Measurements from ENCODE around the gene C11orf68.

DNA sequence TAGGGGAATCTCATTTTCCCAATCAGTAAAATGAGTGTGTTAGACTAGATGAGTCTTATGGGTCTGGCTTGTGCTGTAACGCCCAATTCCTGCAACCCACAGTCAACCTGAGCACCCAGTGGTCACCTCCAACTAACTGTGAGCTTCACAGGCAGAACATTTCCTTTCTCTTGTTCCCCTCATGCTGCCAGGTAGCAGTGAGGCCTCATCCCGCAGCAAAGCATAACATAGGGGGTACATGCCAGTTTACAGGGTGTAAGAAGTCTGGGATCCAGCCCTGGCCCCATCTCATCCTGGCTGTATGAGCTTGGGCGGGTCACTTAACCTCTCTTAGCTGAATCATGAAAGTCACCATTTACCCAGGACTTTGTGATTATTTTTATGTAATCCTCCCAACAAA is 50.0 kb downstream of the C11orf68 start:
- TF ChIP-seq, protein P1, sequence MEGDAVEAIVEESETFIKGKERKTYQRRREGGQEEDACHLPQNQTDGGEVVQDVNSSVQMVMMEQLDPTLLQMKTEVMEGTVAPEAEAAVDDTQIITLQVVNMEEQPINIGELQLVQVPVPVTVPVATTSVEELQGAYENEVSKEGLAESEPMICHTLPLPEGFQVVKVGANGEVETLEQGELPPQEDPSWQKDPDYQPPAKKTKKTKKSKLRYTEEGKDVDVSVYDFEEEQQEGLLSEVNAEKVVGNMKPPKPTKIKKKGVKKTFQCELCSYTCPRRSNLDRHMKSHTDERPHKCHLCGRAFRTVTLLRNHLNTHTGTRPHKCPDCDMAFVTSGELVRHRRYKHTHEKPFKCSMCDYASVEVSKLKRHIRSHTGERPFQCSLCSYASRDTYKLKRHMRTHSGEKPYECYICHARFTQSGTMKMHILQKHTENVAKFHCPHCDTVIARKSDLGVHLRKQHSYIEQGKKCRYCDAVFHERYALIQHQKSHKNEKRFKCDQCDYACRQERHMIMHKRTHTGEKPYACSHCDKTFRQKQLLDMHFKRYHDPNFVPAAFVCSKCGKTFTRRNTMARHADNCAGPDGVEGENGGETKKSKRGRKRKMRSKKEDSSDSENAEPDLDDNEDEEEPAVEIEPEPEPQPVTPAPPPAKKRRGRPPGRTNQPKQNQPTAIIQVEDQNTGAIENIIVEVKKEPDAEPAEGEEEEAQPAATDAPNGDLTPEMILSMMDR (IDR thresholded peaks at IDR 0.05; ENCODE audit: insufficient read depth, low read depth, low read length), result no peak
- TF ChIP-seq EZH2 (IDR thresholded peaks at IDR 0.05; ENCODE audit: insufficient read depth, low read length), result no peak
